GM23248 (cell line): ENCODE results near the gene MRPS14. TPM values are rescaled to one million over a fixed set of nuclear protein-coding genes. Genes with fewer than 3 reads are reported as not detected.

Experiments
- DNase-seq: peaks from one replicate; pipeline ENCODE4 v3.0.0-alpha.2; 2015
- H2AFZ ChIP-seq: fragments of 200-600 bp; sonication (generic); 2 replicates; pipeline ENCODE4 v1.6.1; 2016; ENCODE audit warnings: antibody characterized with exemption
- H3F3A ChIP-seq: fragments of 200-600 bp; sonication (generic); 2 replicates; pipeline ENCODE4 v1.6.1; 2016; ENCODE audit warnings: mild to moderate bottlenecking, antibody characterized with exemption, mixed run types; ENCODE audit not compliant: insufficient read depth
- H3K27ac ChIP-seq: fragments of 200-600 bp; sonication (generic); 2 replicates; pipeline ENCODE4 v1.5.1; 2016; ENCODE audit warnings: mild to moderate bottlenecking
- H3K27me3 ChIP-seq: fragments of 200-600 bp; sonication (generic); replicated peaks from 2 replicates; pipeline ENCODE4 v1.6.1; 2016; ENCODE audit warnings: mild to moderate bottlenecking; ENCODE audit not compliant: insufficient read depth
- H3K36me3 ChIP-seq: fragments of 200-600 bp; sonication (generic); 2 replicates; pipeline ENCODE4 v1.6.1; 2016; ENCODE audit warnings: low read depth, mild to moderate bottlenecking
- H3K4me1 ChIP-seq: fragments of 200-600 bp; sonication (generic); 2 replicates; pipeline ENCODE4 v1.6.1; 2016; ENCODE audit warnings: mild to moderate bottlenecking; ENCODE audit not compliant: insufficient read depth
- H3K4me2 ChIP-seq: fragments of 200-600 bp; sonication (generic); one replicate; pipeline ENCODE4 v1.6.1; 2016; ENCODE audit warnings: mild to moderate bottlenecking; ENCODE audit not compliant: unreplicated experiment
- H3K4me3 ChIP-seq: fragments of 200-600 bp; sonication (generic); 2 replicates; pipeline ENCODE4 v1.5.1; 2016; ENCODE audit warnings: mild to moderate bottlenecking
- H3K79me2 ChIP-seq: fragments of 200-600 bp; sonication (generic); 2 replicates; pipeline ENCODE4 v1.6.1; 2016; ENCODE audit warnings: mild to moderate bottlenecking; ENCODE audit not compliant: insufficient read depth
- H3K9ac ChIP-seq: fragments of 200-600 bp; sonication (generic); 2 replicates; pipeline ENCODE4 v1.6.1; 2016; ENCODE audit warnings: mild to moderate bottlenecking
- H3K9me2 ChIP-seq: fragments of 200-600 bp; sonication (generic); 2 replicates; pipeline ENCODE4 v1.6.1; 2016; ENCODE audit warnings: mixed run types, mild to moderate bottlenecking, moderate library complexity; ENCODE audit not compliant: insufficient read depth
- H3K9me3 ChIP-seq: fragments of 200-600 bp; sonication (generic); one replicate; pipeline ENCODE4 v1.6.1; 2017; ENCODE audit warnings: low read depth
- H4K20me1 ChIP-seq: fragments of 200-600 bp; sonication (generic); 2 replicates; pipeline ENCODE4 v1.6.0; 2016; ENCODE audit not compliant: insufficient read depth
- EZH2 ChIP-seq: fragments of 200-600 bp; sonication (generic); IDR thresholded peaks from 2 replicates; pipeline ENCODE4 v1.6.1; 2018; ENCODE audit warnings: antibody characterized with exemption, mild to moderate bottlenecking; ENCODE audit not compliant: insufficient read depth, poor library complexity, severe bottlenecking
- EZH2phosphoT487 ChIP-seq: fragments of 200-600 bp; sonication (generic); IDR thresholded peaks from 2 replicates; pipeline ENCODE4 v1.6.1; 2018; ENCODE audit warnings: antibody characterized with exemption, moderate library complexity, mild to moderate bottlenecking, low read depth; ENCODE audit not compliant: insufficient read depth
- WGBS, 2 experiments: methylation state at CpG; one replicate each; pipeline ENCODE4 v1.1.6; 2015 to 2017; ENCODE audit warnings: low lambda C conversion rate in 2 of 2, low coverage in 1 of 2; ENCODE audit errors: missing lambda C conversion rate in 2 of 2; 5-methylcytosine and 5-hydroxymethylcytosine counted together
- in situ Hi-C: fragments of 300-500 bp; cut with MboI; formaldehyde crosslinking; loops from 2 replicates; pipeline ENCODE4 v1.15.0; 2020
- polyA plus RNA-seq: library from polyadenylated mRNA; unstranded; fragments of >200 nt; fragmentation: Nextera tagmentation; extraction: Ambion mirVana; gene quantifications from 2 replicates; pipeline ENCODE4 v1.2.1, GENCODE V29; 2016
- total RNA-seq: library from RNA; depleted of rRNA; stranded (reverse); fragments of >200 nt; shearing (Covaris generic); gene quantifications from 2 replicates; pipeline ENCODE4 v1.2.3, GENCODE V29; 2014

MRPS14 gene
- total and polyA plus RNA-seq, 2 experiments from 2014 or later: 19.6 to 63.7 TPM

DNA sequence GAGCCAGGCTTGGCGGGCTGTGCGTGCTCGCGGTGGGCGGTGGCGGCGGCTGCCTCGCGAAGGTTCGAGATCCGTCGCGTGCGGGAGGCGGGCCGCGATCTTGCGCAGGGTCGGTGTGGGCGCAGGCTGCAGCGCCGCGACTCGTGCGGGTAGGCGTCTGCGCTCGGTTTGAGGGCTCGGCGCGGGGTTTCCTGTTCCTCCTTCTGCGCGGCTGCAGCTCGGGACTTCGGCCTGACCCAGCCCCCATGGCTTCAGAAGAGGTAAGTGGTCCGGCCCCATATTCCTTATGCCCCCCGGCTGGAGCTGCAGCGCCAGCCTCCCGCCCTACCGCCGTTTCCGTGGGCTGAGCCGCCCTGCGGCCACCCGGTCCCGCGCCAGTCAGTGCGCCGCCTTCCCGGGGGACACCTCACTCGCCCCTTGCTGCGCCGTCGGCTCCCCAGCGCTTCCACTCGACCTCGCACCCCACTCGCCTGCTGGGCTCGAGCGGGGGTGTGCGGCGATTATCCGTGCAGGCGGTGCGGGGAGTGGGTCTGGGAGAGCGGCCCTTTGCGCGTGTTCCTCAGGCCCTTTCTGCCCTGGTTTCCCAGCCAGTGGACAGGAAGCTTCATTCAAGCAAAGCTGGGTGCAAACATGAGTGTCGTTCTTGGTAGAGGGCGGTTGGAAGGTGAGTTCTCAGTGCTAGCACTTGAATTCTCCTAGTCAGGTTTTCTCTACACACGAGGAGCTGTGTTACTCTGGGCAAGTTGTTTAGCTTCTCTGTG, 23.1 kb downstream of the MRPS14 start, which contains the start of gene CACYBP:
Gene CACYBP (plus strand): TSS at position 12 of the 761 bp plus-strand sequence. CDS start 234 bp downstream, at position 246.
- H3K27me3 ChIP-seq: no peaks in the 10 kb centered on the region
- in situ Hi-C loops: loop anchor here (25.0 kb wide), 1 partner anchor 738 kb away; no protein-coding TSS in a partner anchor
- no peaks in the 10 kb centered on the region for H3K9me3 ChIP-seq
- no peak for TF ChIP-seq EZH2phosphoT487
- TF ChIP-seq EZH2: no peak
- no peaks in the 10 kb centered on the region for H3K36me3 ChIP-seq
- H3K27ac ChIP-seq: peak within 1 kb of the TSS; percentile 98
- peaks cover 55% of the 10 kb centered on the region for H3K79me2 ChIP-seq
- H3F3A ChIP-seq: peaks cover 15% of the 10 kb centered on the region
- DNase-seq: peak; percentile 58
- H3K9ac ChIP-seq: peak within 1 kb of the TSS; percentile 97
- H3K4me1 ChIP-seq: peaks cover 47% of the 10 kb centered on the region
- peak within 1 kb of the TSS; percentile 94 for H2AFZ ChIP-seq
- peak within 1 kb of the TSS; percentile 96 for H3K4me2 ChIP-seq
- no peaks in the 10 kb centered on the region for H4K20me1 ChIP-seq
- H3K9me2 ChIP-seq: no peaks in the 10 kb centered on the region
- H3K4me3 ChIP-seq: peak within 1 kb of the TSS; percentile 84
- WGBS, 2 experiments: 0 to 2% methylated on average over 35 to 68 of the region's 71 CpGs

DNA sequence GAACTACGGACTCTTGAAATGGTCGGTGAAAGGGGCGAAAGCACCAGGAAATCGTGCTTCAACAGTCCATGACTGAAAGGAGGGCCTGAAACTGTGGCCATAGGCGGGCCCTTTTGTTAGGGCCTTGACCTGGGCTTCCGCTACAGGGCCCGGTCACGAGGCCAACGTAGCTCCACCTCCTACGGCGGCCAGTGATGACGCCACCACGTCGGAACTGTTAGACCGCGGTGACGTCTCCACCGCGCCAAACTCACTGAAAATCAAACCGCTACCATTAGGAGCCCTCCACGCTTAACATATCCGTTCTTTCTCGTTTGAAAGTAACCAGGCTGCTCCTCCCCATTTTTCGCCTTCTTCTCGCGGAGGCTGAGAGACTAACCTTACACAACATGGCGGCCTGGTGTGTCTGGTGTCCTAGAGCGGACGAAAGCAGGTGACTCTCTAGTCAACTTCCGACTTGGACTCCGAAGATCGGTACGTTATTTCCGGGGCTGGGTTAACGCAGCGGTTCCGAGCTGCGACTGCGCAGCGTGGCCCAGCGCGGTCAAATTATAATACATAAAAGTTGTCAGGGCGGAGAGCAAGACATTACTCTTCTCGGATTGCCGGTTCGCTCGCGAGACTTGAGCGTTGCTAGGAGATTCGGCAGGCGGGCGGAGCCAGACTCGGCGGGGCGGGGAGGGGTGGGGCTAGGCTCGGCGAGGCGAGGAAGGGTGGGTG, 23.8 kb downstream of the MRPS14 start:
- Histone ChIP-seq H3F3A (peaks cover 15% of the 10 kb centered on the region), H3K9ac (peak overlapping the region; percentile 97), H4K20me1 (no peaks in the 10 kb centered on the region), H3K27me3 (no peaks in the 10 kb centered on the region), H3K4me1 (peaks cover 47% of the 10 kb centered on the region), H3K27ac (peak overlapping the region; percentile 98), H3K79me2 (peaks cover 47% of the 10 kb centered on the region), H3K4me3 (peak overlapping the region; percentile 84), H3K9me2 (no peaks in the 10 kb centered on the region), H3K9me3 (no peaks in the 10 kb centered on the region), H3K4me2 (peak overlapping the region; percentile 96), H3K36me3 (no peaks in the 10 kb centered on the region), H2AFZ (peak overlapping the region; percentile 94)
- 0 to 1% methylated on average over 54 of the region's 58 CpGs for WGBS, 2 experiments
- TF ChIP-seq EZH2phosphoT487 (no peak), EZH2 (no peak)
- in situ Hi-C loops: loop anchor here (25.0 kb wide), 1 partner anchor 737 kb away; no protein-coding TSS in a partner anchor
- DNase-seq: peak; percentile 100

DNA sequence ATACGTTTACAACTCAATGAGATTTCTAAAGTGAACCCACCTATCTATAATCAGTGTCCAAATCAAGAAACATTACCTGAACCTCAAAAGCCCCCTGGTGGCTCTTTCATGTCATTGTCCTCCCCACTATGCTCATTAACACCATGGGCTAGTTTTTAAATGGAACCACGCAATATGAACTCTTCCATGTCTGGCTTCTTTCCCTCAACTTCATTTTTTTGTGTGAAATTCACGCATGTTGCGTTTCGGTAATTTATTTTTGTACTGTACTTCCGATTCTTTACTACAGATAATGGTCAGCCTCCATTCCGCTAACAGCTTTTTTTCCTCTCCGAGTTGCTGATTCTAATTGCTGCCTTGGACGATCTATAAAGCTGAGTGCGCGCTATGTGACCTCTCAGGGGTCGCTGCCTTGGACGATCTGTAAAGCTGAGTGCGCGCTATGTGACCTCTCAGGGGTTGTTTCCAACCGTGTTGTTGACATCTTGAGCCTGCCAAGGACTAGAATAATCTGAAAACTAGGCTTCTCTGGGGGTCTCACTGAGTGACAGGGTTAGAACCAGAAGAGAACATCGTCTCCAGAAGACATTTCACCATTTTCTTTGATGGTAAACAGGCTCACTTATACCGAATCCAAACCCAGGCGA, 24.5 kb downstream of the MRPS14 start:
- peak overlapping the region; percentile 98 for H3K27ac ChIP-seq
- in situ Hi-C loops: loop anchor here (25.0 kb wide), 1 partner anchor 736 kb away; no protein-coding TSS in a partner anchor
- H2AFZ ChIP-seq: peak overlapping the region; percentile 94
- H3K4me3 ChIP-seq: peak overlapping the region; percentile 80
- DNase-seq: peak; percentile 71
- peak overlapping the region; percentile 96 for H3K4me2 ChIP-seq
- H3K79me2 ChIP-seq: peaks cover 41% of the 10 kb centered on the region
- no peaks in the 10 kb centered on the region for H3K27me3 ChIP-seq
- H3K9me2 ChIP-seq: no peaks in the 10 kb centered on the region
- no peak for TF ChIP-seq EZH2
- TF ChIP-seq EZH2phosphoT487: no peak
- H3K4me1 ChIP-seq: peaks cover 41% of the 10 kb centered on the region
- no peaks in the 10 kb centered on the region for H3K36me3 ChIP-seq
- H3K9ac ChIP-seq: peak overlapping the region; percentile 97
- peaks cover 15% of the 10 kb centered on the region for H3F3A ChIP-seq
- no peaks in the 10 kb centered on the region for H4K20me1 ChIP-seq
- WGBS, 2 experiments: 2 to 3% methylated on average over 19 of the region's 19 CpGs
- H3K9me3 ChIP-seq: no peaks in the 10 kb centered on the region

DNA sequence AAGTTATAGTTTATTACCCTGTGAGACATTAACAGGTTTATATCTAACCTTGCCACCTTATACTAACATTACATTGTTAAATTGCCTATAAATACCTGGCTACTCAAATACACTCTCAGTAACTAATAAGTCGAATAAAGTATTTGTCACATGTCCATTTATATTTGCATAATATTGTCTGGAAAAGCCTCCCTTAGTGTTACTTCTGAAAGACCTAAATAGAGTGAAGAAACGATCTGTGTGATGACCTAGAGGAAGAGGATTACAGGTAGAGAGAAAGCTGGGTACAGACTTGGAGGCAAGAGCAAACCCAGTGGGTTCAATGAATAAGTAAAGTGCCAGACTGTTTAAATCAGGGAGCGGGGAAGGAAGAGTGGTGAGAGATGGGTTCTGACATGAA, 26.2 kb downstream of the MRPS14 start:
- no peak overlapping the region for H3K4me3 ChIP-seq
- no peaks in the 10 kb centered on the region for H3K36me3 ChIP-seq
- H3K4me2 ChIP-seq: no peak overlapping the region
- in situ Hi-C loops: loop anchor here (25.0 kb wide), 1 partner anchor 735 kb away; no protein-coding TSS in a partner anchor
- TF ChIP-seq EZH2phosphoT487 (no peak), EZH2 (no peak)
- peaks cover 24% of the 10 kb centered on the region for H3K79me2 ChIP-seq
- no peak overlapping the region for H3K27ac ChIP-seq
- no peak overlapping the region for H3K9ac ChIP-seq
- H3K9me2 ChIP-seq: no peaks in the 10 kb centered on the region
- peaks cover 25% of the 10 kb centered on the region for H3K4me1 ChIP-seq
- H2AFZ ChIP-seq: no peak overlapping the region
- no peaks in the 10 kb centered on the region for H3K9me3 ChIP-seq
- DNase-seq: no peak
- no peaks in the 10 kb centered on the region for H4K20me1 ChIP-seq
- H3K27me3 ChIP-seq: no peaks in the 10 kb centered on the region
- WGBS, 2 experiments: 95% methylated on average over 3 of the region's 3 CpGs
- H3F3A ChIP-seq: peaks cover 12% of the 10 kb centered on the region
